HEK293 (cell line): Measurements from ENCODE around the gene EML6.

Experiments used
- CTCF ChIA-PET: fragments of 350-600 bp; formaldehyde crosslinking; extraction: SDS; loops from one replicate; lab custom pipeline; 2021; ENCODE audit warnings: antibody characterized with exemption; lab: Yijun Ruan, JAX
- POLR2A ChIA-PET: fragments of 300-600 bp; formaldehyde crosslinking; extraction: SDS; loops from one replicate; lab custom pipeline; 2020; ENCODE audit warnings: antibody characterized with exemption, inconsistent platforms; lab: Yijun Ruan, JAX
- H3K27ac ChIP-seq: fragments of 200-500 bp; sonication (Bioruptor generic); 2 replicates; pipeline ENCODE4 v1.5.1; 2014; ENCODE audit warnings: low read depth, low read length, control low read depth, inconsistent platforms; ENCODE audit errors: extremely low read depth
- H3K36me3 ChIP-seq, 2 experiments: fragments of 200-500 bp in 1 of 2; sonication (Bioruptor generic) in 1 of 2; 1 replicate in 1 of 2; 2 replicates in 1 of 2; pipeline ENCODE4 v1.5.1; 2014 to 2017; ENCODE audit warnings: inconsistent platforms in 2 of 2, low read length in 2 of 2; ENCODE audit not compliant: control insufficient read depth in 2 of 2, insufficient read depth in 1 of 2
- H3K4me1 ChIP-seq: fragments of 200-500 bp; sonication (Bioruptor generic); 2 replicates; pipeline ENCODE4 v1.5.1; 2014; ENCODE audit warnings: mild to moderate bottlenecking, low read length, inconsistent platforms; ENCODE audit not compliant: control insufficient read depth, insufficient read depth
- H3K4me3 ChIP-seq: 2 replicates; pipeline ENCODE4 v1.5.1; 2011; ENCODE audit warnings: low read depth, mild to moderate bottlenecking, control low read depth, low read length, moderate library complexity
- H3K9me3 ChIP-seq: fragments of 200-500 bp; sonication (Bioruptor generic); 2 replicates; pipeline ENCODE4 v1.5.1; 2014; ENCODE audit warnings: low read depth, low read length, inconsistent platforms; ENCODE audit not compliant: control insufficient read depth, insufficient read depth
- FEZF1 ChIP-seq: fragments of 450-650 bp; formaldehyde crosslinking; IDR thresholded peaks from 2 replicates; pipeline ENCODE4 v1.5.1; 2016; ENCODE audit warnings: missing biosample characterization, missing genetic modification characterization
- KLF10 ChIP-seq: fragments of 450-650 bp; IDR thresholded peaks from 2 replicates; pipeline ENCODE4 v1.5.1; 2018; ENCODE audit warnings: missing biosample characterization, mild to moderate bottlenecking, missing genetic modification characterization
- OVOL3 ChIP-seq: fragments of 450-650 bp; formaldehyde crosslinking; IDR thresholded peaks from 2 replicates; pipeline ENCODE4 v1.5.1; 2016; ENCODE audit warnings: missing biosample characterization, missing genetic modification characterization
- PRDM10 ChIP-seq: fragments of 450-650 bp; formaldehyde crosslinking; IDR thresholded peaks from 2 replicates; pipeline ENCODE4 v1.5.1; 2016; ENCODE audit warnings: missing biosample characterization, missing genetic modification characterization
- SP2 ChIP-seq: fragments of 450-650 bp; formaldehyde crosslinking; IDR thresholded peaks from 2 replicates; pipeline ENCODE4 v1.5.1; 2016; ENCODE audit warnings: missing biosample characterization, missing genetic modification characterization
- ZBTB26 ChIP-seq: fragments of 450-650 bp; formaldehyde crosslinking; optimal IDR thresholded peaks from 2 replicates; pipeline ENCODE3; 2016; ENCODE audit warnings: missing biosample characterization, mild to moderate bottlenecking, missing genetic modification characterization
- ZBTB7A ChIP-seq: fragments of 450-650 bp; formaldehyde crosslinking; IDR thresholded peaks from 2 replicates; pipeline ENCODE4 v1.5.1; 2016; ENCODE audit warnings: low read depth, missing biosample characterization, missing genetic modification characterization
- ZIC2 ChIP-seq: fragments of 450-650 bp; formaldehyde crosslinking; IDR thresholded peaks from 2 replicates; pipeline ENCODE4 v1.5.1; 2016; ENCODE audit warnings: missing biosample characterization, missing genetic modification characterization
- ZNF10 ChIP-seq: fragments of 450-650 bp; formaldehyde crosslinking; IDR thresholded peaks from 2 replicates; pipeline ENCODE4 v1.5.1; 2017; ENCODE audit warnings: missing biosample characterization, missing genetic modification characterization
- ZNF121 ChIP-seq: fragments of 450-650 bp; formaldehyde crosslinking; IDR thresholded peaks from 2 replicates; pipeline ENCODE4 v1.5.1; 2016; ENCODE audit warnings: missing biosample characterization, missing genetic modification characterization
- ZNF211 ChIP-seq: fragments of 450-650 bp; formaldehyde crosslinking; IDR thresholded peaks from 2 replicates; pipeline ENCODE4 v1.5.1; 2016; ENCODE audit warnings: low read depth, missing biosample characterization, missing genetic modification characterization
- ZNF24 ChIP-seq: fragments of 450-650 bp; formaldehyde crosslinking; IDR thresholded peaks from 2 replicates; pipeline ENCODE4 v1.5.1; 2016; ENCODE audit warnings: missing biosample characterization, missing genetic modification characterization
- ZNF292 ChIP-seq: fragments of 450-650 bp; formaldehyde crosslinking; IDR thresholded peaks from 2 replicates; pipeline ENCODE4 v1.5.1; 2016; ENCODE audit warnings: low read depth, missing biosample characterization, missing genetic modification characterization, borderline replicate concordance
- ZNF366 ChIP-seq: fragments of 450-650 bp; formaldehyde crosslinking; conservative IDR thresholded peaks from 2 replicates; pipeline ENCODE4 v1.5.1; 2016; ENCODE audit warnings: missing biosample characterization, missing genetic modification characterization
- ZNF555 ChIP-seq: fragments of 450-650 bp; formaldehyde crosslinking; conservative IDR thresholded peaks from 2 replicates; pipeline ENCODE4 v1.5.1; 2017; ENCODE audit warnings: missing biosample characterization, mild to moderate bottlenecking, missing genetic modification characterization, inconsistent platforms
- ZNF558 ChIP-seq: fragments of 450-650 bp; formaldehyde crosslinking; IDR thresholded peaks from 2 replicates; pipeline ENCODE4 v1.5.1; 2016; ENCODE audit warnings: missing biosample characterization, missing genetic modification characterization
- ZNF610 ChIP-seq: fragments of 450-650 bp; formaldehyde crosslinking; IDR thresholded peaks from 2 replicates; pipeline ENCODE4 v1.5.1; 2016; ENCODE audit warnings: missing biosample characterization, missing genetic modification characterization, borderline replicate concordance
- ZNF629 ChIP-seq: fragments of 450-650 bp; formaldehyde crosslinking; IDR thresholded peaks from 2 replicates; pipeline ENCODE4 v1.5.1; 2017; ENCODE audit warnings: missing biosample characterization, missing genetic modification characterization
- ZNF76 ChIP-seq: fragments of 450-650 bp; formaldehyde crosslinking; IDR thresholded peaks from 2 replicates; pipeline ENCODE4; 2016; ENCODE audit warnings: low read depth, missing biosample characterization, missing genetic modification characterization, borderline replicate concordance
- ZNF791 ChIP-seq: fragments of 450-650 bp; formaldehyde crosslinking; IDR thresholded peaks from 2 replicates; pipeline ENCODE4 v1.5.1; 2016; ENCODE audit warnings: missing biosample characterization, missing genetic modification characterization
- TF ChIP-seq, protein P1 (sequence below): fragments of 450-650 bp; formaldehyde crosslinking; IDR thresholded peaks from 2 replicates; pipeline ENCODE4 v1.5.1; 2016; ENCODE audit warnings: missing biosample characterization, missing genetic modification characterization

Gene EML6

GRCh38 chr2:54962511-54962910 is 239.0 kb downstream of the EML6 start:
- CTCF ChIA-PET: no interaction called here

DNA sequence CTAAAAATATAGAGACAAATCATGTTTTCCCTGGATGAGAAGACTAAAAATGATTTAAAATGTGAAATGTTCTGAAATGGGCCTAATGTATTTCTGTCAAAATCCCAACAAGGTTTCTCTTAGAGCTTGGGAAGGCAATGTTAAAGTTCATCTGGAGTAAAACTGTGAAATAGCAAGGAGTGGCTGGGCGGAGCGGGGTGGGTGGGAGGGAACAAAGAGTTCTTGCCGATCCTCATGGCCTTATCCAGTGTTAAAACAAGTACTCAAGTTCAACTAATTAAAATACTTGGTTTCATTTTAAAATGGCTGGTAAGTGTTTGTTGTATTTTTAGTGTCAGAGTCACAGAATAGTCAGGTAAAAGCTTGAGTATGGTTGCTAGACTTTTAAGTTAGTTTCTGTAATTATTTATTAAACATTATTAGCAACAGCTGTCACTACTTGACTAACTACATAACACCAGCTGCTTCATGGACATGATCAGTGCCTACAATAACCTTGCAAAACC is 239.5 kb downstream of the EML6 start:
- TF ChIP-seq ZNF791 (tag by site-specific recombination) (no peak), ZNF558 (tag by site-specific recombination) (no peak), ZNF76 (tag by site-specific recombination) (no peak)
- TF ChIP-seq, all 188 proteins: peak for 0
- ChIA-PET POLR2A (no interaction called here), CTCF (no interaction called here)
- no peaks in the 10 kb centered on the region for H3K9me3 ChIP-seq
- H3K36me3 ChIP-seq: no peaks in the 10 kb centered on the region
- no peak overlapping the region for H3K27ac ChIP-seq
- no peaks in the 10 kb centered on the region for H3K4me1 ChIP-seq
- no peak overlapping the region for H3K4me3 ChIP-seq

More at GRCh38 chr2:54962511-54962910, 239.0 kb downstream of the EML6 start:
- no peak overlapping the region for H3K27ac ChIP-seq
- H3K36me3 ChIP-seq: no peaks in the 10 kb centered on the region
- no peaks in the 10 kb centered on the region for H3K4me1 ChIP-seq
- no peaks in the 10 kb centered on the region for H3K9me3 ChIP-seq
- no peak for TF ChIP-seq ZNF555 (tag by site-specific recombination)
- TF ChIP-seq FEZF1 (tag by site-specific recombination): no peak
- TF ChIP-seq ZNF610 (tag by site-specific recombination): no peak
- no peak for TF ChIP-seq ZBTB26 (tag by site-specific recombination)
- no peak for TF ChIP-seq ZNF292 (tag by site-specific recombination)
- no peak for TF ChIP-seq OVOL3 (tag by site-specific recombination)
- no peak for TF ChIP-seq ZNF24 (tag by site-specific recombination)
- no peak for TF ChIP-seq ZNF211 (tag by site-specific recombination)
- TF ChIP-seq KLF10 (tag by site-specific recombination): no peak
- no peak for TF ChIP-seq SP2 (tag by site-specific recombination)
- TF ChIP-seq ZIC2 (tag by site-specific recombination): no peak
- no peak for TF ChIP-seq ZNF10 (tag by site-specific recombination)
- no peak for TF ChIP-seq PRDM10 (tag by site-specific recombination)
- no peak for TF ChIP-seq ZNF629 (tag by site-specific recombination)
- TF ChIP-seq ZBTB7A (tag by site-specific recombination): no peak
- no peak for TF ChIP-seq ZNF366 (tag by site-specific recombination)
- no peak for TF ChIP-seq ZNF121 (tag by site-specific recombination)
- TF ChIP-seq, protein P1, sequence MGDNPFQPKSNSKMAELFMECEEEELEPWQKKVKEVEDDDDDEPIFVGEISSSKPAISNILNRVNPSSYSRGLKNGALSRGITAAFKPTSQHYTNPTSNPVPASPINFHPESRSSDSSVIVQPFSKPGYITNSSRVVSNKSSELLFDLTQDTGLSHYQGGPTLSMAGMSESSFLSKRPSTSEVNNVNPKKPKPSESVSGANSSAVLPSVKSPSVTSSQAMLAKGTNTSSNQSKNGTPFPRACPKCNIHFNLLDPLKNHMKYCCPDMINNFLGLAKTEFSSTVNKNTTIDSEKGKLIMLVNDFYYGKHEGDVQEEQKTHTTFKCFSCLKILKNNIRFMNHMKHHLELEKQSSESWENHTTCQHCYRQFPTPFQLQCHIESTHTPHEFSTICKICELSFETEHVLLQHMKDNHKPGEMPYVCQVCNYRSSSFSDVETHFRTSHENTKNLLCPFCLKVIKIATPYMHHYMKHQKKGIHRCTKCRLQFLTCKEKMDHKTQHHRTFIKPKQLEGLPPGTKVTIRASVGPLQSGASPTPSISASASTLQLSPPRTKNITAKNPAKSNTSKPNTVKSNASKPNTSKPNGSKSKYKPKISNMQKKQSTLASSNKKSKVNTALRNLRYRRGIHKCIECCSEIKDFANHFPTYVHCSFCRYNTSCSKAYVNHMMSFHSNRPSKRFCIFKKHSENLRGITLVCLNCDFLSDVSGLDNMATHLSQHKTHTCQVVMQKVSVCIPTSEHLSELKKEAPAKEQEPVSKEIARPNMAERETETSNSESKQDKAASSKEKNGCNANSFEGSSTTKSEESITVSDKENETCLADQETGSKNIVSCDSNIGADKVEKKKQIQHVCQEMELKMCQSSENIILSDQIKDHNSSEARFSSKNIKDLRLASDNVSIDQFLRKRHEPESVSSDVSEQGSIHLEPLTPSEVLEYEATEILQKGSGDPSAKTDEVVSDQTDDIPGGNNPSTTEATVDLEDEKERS (tag by site-specific recombination): no peak
- POLR2A ChIA-PET: no interaction called here
- no peak overlapping the region for H3K4me3 ChIP-seq
